ENCODE measurements around the gene F10.

DNA sequence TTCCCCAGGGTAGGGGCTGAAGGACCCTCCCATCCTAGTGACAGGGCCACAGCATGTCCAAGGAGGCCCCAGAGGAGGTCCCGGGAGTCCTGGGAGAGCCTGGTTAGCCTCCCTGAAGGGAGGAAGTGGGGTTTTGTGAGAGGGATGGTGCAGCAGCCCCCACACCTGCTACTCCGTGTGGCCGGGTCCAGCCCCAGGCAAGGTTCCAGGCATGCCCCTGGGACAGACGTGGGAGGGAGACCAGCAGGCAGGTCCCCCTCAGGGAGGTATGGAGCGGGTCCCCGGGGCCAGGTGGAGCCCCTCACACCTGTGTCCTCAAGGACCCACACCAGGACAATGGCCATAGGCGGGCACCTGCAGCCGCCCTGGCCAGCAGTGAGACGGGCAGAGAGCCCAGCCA lies 19.0 kb upstream of the F10 start:
- TF ChIP-seq SP1 (IDR thresholded peaks at IDR 0.05) (no peak), EGR1 (IDR thresholded peaks at IDR 0.05; ENCODE audit: low read depth in 2 of 2) (no peak), RAD21 (IDR thresholded peaks at IDR 0.05) (no peak), TAF1 (conservative IDR thresholded peaks at IDR 0.05) (no peak), JUND (IDR thresholded peaks at IDR 0.05) (no peak), HNF4G (IDR thresholded peaks at IDR 0.05) (no peak), FOXA1 (IDR thresholded peaks at IDR 0.05) (no peak), GABPA (IDR thresholded peaks at IDR 0.05 in 1 of 2, conservative IDR thresholded peaks at IDR 0.05 in 1 of 2) (no peak)
- TF ChIP-seq, protein P1, sequence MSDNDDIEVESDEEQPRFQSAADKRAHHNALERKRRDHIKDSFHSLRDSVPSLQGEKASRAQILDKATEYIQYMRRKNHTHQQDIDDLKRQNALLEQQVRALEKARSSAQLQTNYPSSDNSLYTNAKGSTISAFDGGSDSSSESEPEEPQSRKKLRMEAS (IDR thresholded peaks at IDR 0.05) = no peak
- TF ChIP-seq, protein P2, sequence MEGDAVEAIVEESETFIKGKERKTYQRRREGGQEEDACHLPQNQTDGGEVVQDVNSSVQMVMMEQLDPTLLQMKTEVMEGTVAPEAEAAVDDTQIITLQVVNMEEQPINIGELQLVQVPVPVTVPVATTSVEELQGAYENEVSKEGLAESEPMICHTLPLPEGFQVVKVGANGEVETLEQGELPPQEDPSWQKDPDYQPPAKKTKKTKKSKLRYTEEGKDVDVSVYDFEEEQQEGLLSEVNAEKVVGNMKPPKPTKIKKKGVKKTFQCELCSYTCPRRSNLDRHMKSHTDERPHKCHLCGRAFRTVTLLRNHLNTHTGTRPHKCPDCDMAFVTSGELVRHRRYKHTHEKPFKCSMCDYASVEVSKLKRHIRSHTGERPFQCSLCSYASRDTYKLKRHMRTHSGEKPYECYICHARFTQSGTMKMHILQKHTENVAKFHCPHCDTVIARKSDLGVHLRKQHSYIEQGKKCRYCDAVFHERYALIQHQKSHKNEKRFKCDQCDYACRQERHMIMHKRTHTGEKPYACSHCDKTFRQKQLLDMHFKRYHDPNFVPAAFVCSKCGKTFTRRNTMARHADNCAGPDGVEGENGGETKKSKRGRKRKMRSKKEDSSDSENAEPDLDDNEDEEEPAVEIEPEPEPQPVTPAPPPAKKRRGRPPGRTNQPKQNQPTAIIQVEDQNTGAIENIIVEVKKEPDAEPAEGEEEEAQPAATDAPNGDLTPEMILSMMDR (IDR thresholded peaks at IDR 0.05; ENCODE audit: low read depth, low read length, missing input control) = no peak
- TF ChIP-seq, protein P3, sequence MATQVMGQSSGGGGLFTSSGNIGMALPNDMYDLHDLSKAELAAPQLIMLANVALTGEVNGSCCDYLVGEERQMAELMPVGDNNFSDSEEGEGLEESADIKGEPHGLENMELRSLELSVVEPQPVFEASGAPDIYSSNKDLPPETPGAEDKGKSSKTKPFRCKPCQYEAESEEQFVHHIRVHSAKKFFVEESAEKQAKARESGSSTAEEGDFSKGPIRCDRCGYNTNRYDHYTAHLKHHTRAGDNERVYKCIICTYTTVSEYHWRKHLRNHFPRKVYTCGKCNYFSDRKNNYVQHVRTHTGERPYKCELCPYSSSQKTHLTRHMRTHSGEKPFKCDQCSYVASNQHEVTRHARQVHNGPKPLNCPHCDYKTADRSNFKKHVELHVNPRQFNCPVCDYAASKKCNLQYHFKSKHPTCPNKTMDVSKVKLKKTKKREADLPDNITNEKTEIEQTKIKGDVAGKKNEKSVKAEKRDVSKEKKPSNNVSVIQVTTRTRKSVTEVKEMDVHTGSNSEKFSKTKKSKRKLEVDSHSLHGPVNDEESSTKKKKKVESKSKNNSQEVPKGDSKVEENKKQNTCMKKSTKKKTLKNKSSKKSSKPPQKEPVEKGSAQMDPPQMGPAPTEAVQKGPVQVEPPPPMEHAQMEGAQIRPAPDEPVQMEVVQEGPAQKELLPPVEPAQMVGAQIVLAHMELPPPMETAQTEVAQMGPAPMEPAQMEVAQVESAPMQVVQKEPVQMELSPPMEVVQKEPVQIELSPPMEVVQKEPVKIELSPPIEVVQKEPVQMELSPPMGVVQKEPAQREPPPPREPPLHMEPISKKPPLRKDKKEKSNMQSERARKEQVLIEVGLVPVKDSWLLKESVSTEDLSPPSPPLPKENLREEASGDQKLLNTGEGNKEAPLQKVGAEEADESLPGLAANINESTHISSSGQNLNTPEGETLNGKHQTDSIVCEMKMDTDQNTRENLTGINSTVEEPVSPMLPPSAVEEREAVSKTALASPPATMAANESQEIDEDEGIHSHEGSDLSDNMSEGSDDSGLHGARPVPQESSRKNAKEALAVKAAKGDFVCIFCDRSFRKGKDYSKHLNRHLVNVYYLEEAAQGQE (IDR thresholded peaks at IDR 0.05) = no peak
- TF ChIP-seq, protein P4, sequence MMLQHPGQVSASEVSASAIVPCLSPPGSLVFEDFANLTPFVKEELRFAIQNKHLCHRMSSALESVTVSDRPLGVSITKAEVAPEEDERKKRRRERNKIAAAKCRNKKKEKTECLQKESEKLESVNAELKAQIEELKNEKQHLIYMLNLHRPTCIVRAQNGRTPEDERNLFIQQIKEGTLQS (IDR thresholded peaks at IDR 0.05) = no peak
- TF ChIP-seq, protein P5, sequence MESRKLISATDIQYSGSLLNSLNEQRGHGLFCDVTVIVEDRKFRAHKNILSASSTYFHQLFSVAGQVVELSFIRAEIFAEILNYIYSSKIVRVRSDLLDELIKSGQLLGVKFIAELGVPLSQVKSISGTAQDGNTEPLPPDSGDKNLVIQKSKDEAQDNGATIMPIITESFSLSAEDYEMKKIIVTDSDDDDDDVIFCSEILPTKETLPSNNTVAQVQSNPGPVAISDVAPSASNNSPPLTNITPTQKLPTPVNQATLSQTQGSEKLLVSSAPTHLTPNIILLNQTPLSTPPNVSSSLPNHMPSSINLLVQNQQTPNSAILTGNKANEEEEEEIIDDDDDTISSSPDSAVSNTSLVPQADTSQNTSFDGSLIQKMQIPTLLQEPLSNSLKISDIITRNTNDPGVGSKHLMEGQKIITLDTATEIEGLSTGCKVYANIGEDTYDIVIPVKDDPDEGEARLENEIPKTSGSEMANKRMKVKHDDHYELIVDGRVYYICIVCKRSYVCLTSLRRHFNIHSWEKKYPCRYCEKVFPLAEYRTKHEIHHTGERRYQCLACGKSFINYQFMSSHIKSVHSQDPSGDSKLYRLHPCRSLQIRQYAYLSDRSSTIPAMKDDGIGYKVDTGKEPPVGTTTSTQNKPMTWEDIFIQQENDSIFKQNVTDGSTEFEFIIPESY (IDR thresholded peaks at IDR 0.05) = no peak
